Activated naive CD4-positive, alpha-beta T cell treated with anti-CD3 and anti-CD28 coated beads, Interleukin-2, amount 10 ng/mL, durations not matched to agents 5 hours and 36 hours (primary cell): Measurements from ENCODE around the gene THUMPD1. TPM values are rescaled to one million over a fixed set of nuclear protein-coding genes. Genes with fewer than 3 reads are reported as not detected.

ENCODE experiments used
- total RNA-seq, 2 experiments: library from RNA; stranded (reverse); gene quantifications; one replicate each; pipeline ENCODE4 v1.2.3, GENCODE V29; 2021

Gene THUMPD1, protein sequence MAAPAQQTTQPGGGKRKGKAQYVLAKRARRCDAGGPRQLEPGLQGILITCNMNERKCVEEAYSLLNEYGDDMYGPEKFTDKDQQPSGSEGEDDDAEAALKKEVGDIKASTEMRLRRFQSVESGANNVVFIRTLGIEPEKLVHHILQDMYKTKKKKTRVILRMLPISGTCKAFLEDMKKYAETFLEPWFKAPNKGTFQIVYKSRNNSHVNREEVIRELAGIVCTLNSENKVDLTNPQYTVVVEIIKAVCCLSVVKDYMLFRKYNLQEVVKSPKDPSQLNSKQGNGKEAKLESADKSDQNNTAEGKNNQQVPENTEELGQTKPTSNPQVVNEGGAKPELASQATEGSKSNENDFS
- total RNA-seq, result 10 to 100 TPM; 43.3 to 45.1 TPM

DNA sequence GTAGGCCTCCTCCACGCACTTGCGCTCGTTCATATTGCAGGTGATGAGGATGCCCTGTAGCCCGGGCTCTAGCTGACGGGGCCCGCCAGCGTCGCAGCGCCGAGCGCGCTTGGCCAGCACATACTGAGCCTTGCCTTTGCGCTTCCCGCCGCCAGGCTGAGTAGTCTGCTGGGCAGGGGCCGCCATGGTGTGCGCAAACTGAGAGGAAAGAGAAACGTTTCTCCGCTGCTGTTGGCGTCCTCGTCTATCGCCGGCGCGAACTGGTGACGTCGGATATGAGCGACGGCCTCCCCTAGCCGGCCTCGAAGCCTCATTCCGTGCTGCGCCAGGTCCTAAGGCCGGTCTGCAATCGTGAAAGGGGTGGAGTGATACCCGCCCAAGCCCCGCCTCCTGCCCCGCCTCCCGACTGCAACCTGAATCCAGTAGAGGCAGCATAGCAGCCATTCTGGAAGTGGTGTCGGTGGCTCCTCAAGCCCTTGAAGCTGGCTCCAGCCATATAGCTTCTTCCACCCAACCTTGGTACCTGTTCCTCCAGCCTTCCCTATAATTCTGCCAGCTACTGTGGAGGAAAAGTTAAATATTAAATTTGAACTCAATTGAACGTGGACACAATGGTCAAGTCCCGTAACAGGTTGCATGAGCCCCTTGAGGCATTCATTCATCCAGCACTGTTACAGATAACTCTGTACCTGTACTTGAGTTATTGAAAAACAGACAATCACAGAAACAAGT, at the start of gene THUMPD1:
Gene THUMPD1 (minus strand): TSS at position 265 of the 732 bp plus-strand sequence. CDS start 79 bp downstream, at position 186.

DNA sequence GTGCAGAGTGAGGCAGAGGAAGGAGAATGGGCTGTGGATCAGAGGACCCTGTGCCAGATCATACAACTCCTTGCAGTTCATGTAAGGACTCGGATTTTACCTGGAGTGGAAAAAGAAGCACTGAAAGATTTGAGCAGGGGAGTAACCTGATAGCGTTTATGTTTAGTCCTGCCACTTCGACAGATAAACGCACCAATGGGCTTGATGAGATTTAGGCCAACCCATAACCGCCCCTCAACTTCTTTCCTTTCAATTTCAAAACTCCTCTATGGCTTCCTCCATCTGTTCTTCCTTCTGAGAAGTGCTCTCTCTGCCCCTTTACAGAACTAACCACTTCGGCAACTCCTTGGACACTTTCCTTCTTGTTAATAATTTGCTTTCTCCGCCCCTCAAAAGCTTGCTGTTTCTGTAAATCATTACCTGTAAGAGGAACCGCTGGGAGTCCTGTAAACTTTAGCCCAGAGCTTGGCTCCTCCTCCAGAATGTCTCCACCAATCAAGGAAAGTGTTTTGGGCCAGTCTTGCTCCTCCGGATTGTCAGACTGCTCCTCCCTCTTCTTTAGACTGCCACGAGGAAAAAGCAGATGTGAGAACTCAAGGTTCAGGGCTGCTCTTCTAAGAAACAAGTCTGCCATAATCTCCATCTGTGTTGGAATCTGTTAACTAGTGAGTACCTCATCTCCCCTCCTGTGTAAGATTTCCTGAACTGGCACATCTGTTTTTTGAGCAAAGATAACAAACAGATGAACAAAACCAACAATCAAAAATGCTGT, 22.0 kb upstream of the THUMPD1 start, which contains the start of gene ACSM3:
Gene ACSM3 (plus strand): TSS at position 554 of the 772 bp plus-strand sequence. CDS start 6,021 bp downstream, outside the sequence.

Other genes starting within 250 kb of the THUMPD1 start
- not detected for gene ACSM2B, start 165.5 kb downstream of the THUMPD1 start, total RNA-seq
- under 1 TPM; 0.17 to 0.38 TPM for gene ACSM1, start 44.1 kb downstream of the THUMPD1 start, total RNA-seq
- gene ACSM3, start 22.2 kb upstream of the THUMPD1 start, total RNA-seq, result 1 to 10 TPM; 3.9 to 6.3 TPM
- gene ERI2, start 64.7 kb upstream of the THUMPD1 start, total RNA-seq, result 1 to 10 TPM; 8.4 to 8.8 TPM
- gene REXO5, start 64.7 kb upstream of the THUMPD1 start, total RNA-seq, result 10 to 100 TPM in 1 of 2 experiments, 1 to 10 TPM in 1; 9.9 to 11.1 TPM
- gene DCUN1D3, start 158.5 kb upstream of the THUMPD1 start, total RNA-seq, result 10 to 100 TPM in 1 of 2 experiments, 1 to 10 TPM in 1; 9.3 to 10.3 TPM
- 10 to 100 TPM; 22.1 to 23.5 TPM for gene LYRM1, start 159.0 kb upstream of the THUMPD1 start, total RNA-seq